Activated CD4-positive, alpha-beta T cell treated with anti-CD3 and anti-CD28 coated beads, Interleukin-2, amount 10 ng/mL, durations not matched to agents 24 days and 14 days (primary cell): ENCODE data around the gene LDHAL6B. TPM values are rescaled to one million over a fixed set of nuclear protein-coding genes. Genes with fewer than 3 reads are reported as not detected.

Source experiments
- DNase-seq: peaks from one replicate; pipeline ENCODE4 v3.0.0; 2022
- H3K27ac Mint-ChIP-seq: one replicate; pipeline ENCODE4 v1.8.0; 2022; ENCODE audit warnings: mild to moderate bottlenecking, mixed read lengths
- H3K27me3 Mint-ChIP-seq: one replicate; pipeline ENCODE4 v1.8.0; 2022; ENCODE audit warnings: mixed read lengths
- H3K36me3 Mint-ChIP-seq: one replicate; pipeline ENCODE4 v1.8.0; 2022; ENCODE audit warnings: low read depth, mild to moderate bottlenecking, mixed read lengths
- H3K4me1 Mint-ChIP-seq: one replicate; pipeline ENCODE4 v1.8.0; 2021; ENCODE audit warnings: mixed read lengths
- H3K4me3 Mint-ChIP-seq: one replicate; pipeline ENCODE4 v1.8.0; 2022; ENCODE audit warnings: mild to moderate bottlenecking, moderate library complexity, mixed read lengths
- H3K9me3 Mint-ChIP-seq: one replicate; pipeline ENCODE4 v1.8.0; 2021; ENCODE audit warnings: mixed read lengths
- intact Hi-C: fragments of 100-400 bp; cut with micrococcal nuclease; formaldehyde crosslinking; loops from one replicate; pipeline ENCODE4 v1.15.1; 2023
- total RNA-seq: library from RNA; stranded (reverse); gene quantifications from 2 replicates; pipeline ENCODE4 v1.2.3, GENCODE V29; 2022

LDHAL6B gene
- total RNA-seq, 1 donor from 2014 or later = not detected

- Mint-ChIP-seq H3K27ac (no peak overlapping the region), H3K4me3 (no peak overlapping the region), H3K4me1 (no peaks in the 10 kb centered on the region), H3K36me3 (peaks cover 41% of the 10 kb centered on the region), H3K27me3 (no peaks in the 10 kb centered on the region), H3K9me3 (no peaks in the 10 kb centered on the region)
- no peak for DNase-seq
- intact Hi-C loops = no loop called here
These were observed 16.4 kb upstream of the LDHAL6B start for GRCh38 chr15:59190291-59190690.

- no peak overlapping the region for H3K4me3 Mint-ChIP-seq
- H3K9me3 Mint-ChIP-seq = no peaks in the 10 kb centered on the region
- intact Hi-C loops = no loop called here
- H3K36me3 Mint-ChIP-seq = peaks cover 40% of the 10 kb centered on the region
- H3K27ac Mint-ChIP-seq = no peak overlapping the region
- H3K27me3 Mint-ChIP-seq = no peaks in the 10 kb centered on the region
- no peaks in the 10 kb centered on the region for H3K4me1 Mint-ChIP-seq
- DNase-seq = no peak
These were observed 14.8 kb upstream of the LDHAL6B start for GRCh38 chr15:59191855-59192237.

- Mint-ChIP-seq H3K9me3 (no peaks in the 10 kb centered on the region), H3K36me3 (peaks cover 34% of the 10 kb centered on the region), H3K4me3 (no peak overlapping the region), H3K4me1 (no peaks in the 10 kb centered on the region), H3K27ac (no peak overlapping the region), H3K27me3 (no peaks in the 10 kb centered on the region)
- intact Hi-C loops = no loop called here
- no peak for DNase-seq
These were observed 11.9 kb upstream of the LDHAL6B start for GRCh38 chr15:59194639-59195325.

GRCh38 chr15:59196416-59196815 lies 10.2 kb upstream of the LDHAL6B start:
- no peaks in the 10 kb centered on the region for H3K27me3 Mint-ChIP-seq
- no peak for DNase-seq
- intact Hi-C loops = no loop called here
- no peaks in the 10 kb centered on the region for H3K9me3 Mint-ChIP-seq
- H3K4me3 Mint-ChIP-seq = no peak overlapping the region
- no peaks in the 10 kb centered on the region for H3K4me1 Mint-ChIP-seq
- H3K27ac Mint-ChIP-seq = no peak overlapping the region
- H3K36me3 Mint-ChIP-seq = peaks cover 29% of the 10 kb centered on the region

DNA sequence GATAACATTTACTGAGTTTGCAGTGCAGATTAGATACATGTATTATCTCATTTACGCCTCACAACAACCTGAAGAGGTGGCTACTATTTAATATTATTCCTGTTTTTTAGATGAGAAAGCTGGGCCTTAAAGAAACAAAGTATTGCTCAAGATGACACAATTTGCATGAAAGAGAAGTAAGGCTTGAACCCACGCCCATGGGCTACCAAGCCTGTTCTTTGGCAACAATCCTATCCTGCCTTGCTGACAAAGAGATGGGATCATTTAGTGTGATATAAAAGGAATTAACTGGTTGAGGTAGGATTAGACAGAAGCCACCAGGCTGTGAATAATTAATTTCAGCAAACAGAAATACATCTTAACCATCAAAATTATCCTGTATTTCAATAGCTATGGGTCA lies 9.2 kb upstream of the LDHAL6B start:
- Mint-ChIP-seq H3K36me3 (peaks cover 28% of the 10 kb centered on the region), H3K4me1 (no peaks in the 10 kb centered on the region), H3K4me3 (no peak overlapping the region), H3K27me3 (no peaks in the 10 kb centered on the region), H3K9me3 (no peaks in the 10 kb centered on the region), H3K27ac (no peak overlapping the region)
- DNase-seq = no peak
- intact Hi-C loops = no loop called here

DNA sequence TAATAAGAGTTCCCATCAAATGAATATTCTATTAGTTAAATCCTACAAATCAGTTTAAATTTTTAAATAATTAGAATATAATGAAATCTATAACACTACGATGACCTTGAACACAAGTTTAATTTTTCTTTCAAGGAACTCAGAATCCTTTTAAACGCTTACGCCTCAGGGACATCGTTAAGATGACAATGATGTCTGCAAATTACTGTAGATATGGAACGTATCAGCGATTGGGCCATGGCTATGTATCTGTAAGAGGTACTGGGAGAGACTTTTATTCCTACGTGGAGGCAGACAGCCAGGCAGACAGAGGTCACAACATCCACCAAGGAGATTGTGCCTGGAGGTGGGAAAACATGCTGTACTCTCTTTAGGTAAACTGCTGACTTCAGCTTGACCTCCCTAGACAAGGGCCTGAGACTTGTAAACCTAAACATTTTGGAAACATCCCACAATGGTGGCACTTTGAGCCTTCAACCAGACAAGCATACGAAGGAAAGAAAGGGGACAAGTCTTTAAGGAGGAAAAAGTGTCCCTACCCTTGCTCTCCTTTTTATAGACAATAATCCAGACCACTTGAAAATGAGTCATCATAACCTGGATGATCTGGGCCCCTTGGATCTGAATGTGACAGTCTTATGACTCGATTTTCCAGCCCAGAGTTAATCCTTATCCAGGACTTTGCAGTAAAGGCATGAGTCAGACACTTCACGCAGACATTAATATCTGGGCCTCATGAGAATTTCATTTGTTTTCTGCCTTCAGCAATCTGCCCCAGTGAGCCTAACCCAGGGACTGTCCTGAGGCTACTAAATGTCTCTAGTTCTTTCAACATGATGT lies 6.8 kb upstream of the LDHAL6B start:
- no peak overlapping the region for H3K27ac Mint-ChIP-seq
- no peaks in the 10 kb centered on the region for H3K27me3 Mint-ChIP-seq
- DNase-seq = no peak
- H3K9me3 Mint-ChIP-seq = no peaks in the 10 kb centered on the region
- H3K4me3 Mint-ChIP-seq = no peak overlapping the region
- intact Hi-C loops = no loop called here
- H3K36me3 Mint-ChIP-seq = peaks cover 21% of the 10 kb centered on the region
- no peaks in the 10 kb centered on the region for H3K4me1 Mint-ChIP-seq

- Mint-ChIP-seq H3K36me3 (peaks cover 17% of the 10 kb centered on the region), H3K4me1 (no peaks in the 10 kb centered on the region), H3K4me3 (no peak overlapping the region), H3K27ac (no peak overlapping the region), H3K9me3 (no peaks in the 10 kb centered on the region), H3K27me3 (no peaks in the 10 kb centered on the region)
- DNase-seq = no peak
- intact Hi-C loops = no loop called here
These were observed 6.1 kb upstream of the LDHAL6B start for GRCh38 chr15:59200560-59200959.

- intact Hi-C loops = no loop called here
- DNase-seq = no peak
- H3K36me3 Mint-ChIP-seq = peaks cover 29% of the 10 kb centered on the region
- no peak overlapping the region for H3K27ac Mint-ChIP-seq
- no peak overlapping the region for H3K4me3 Mint-ChIP-seq
- no peaks in the 10 kb centered on the region for H3K9me3 Mint-ChIP-seq
- peaks cover 4% of the 10 kb centered on the region for H3K4me1 Mint-ChIP-seq
- no peaks in the 10 kb centered on the region for H3K27me3 Mint-ChIP-seq
These were observed 3.6 kb upstream of the LDHAL6B start for GRCh38 chr15:59203008-59203407.

- Mint-ChIP-seq H3K36me3 (peaks cover 34% of the 10 kb centered on the region), H3K27ac (no peak overlapping the region), H3K9me3 (no peaks in the 10 kb centered on the region), H3K4me3 (no peak overlapping the region), H3K27me3 (no peaks in the 10 kb centered on the region), H3K4me1 (peaks cover 4% of the 10 kb centered on the region)
- intact Hi-C loops = no loop called here
- DNase-seq = no peak
These were observed 3.0 kb upstream of the LDHAL6B start for GRCh38 chr15:59203657-59204056.

- DNase-seq = no peak
- Mint-ChIP-seq H3K27me3 (no peaks in the 10 kb centered on the region), H3K27ac (no peak overlapping the region), H3K36me3 (peaks cover 41% of the 10 kb centered on the region), H3K4me3 (no peak overlapping the region), H3K9me3 (no peaks in the 10 kb centered on the region), H3K4me1 (peaks cover 4% of the 10 kb centered on the region)
- intact Hi-C loops = no loop called here
These were observed 612 bp upstream of the LDHAL6B start for GRCh38 chr15:59205839-59206622.

DNA sequence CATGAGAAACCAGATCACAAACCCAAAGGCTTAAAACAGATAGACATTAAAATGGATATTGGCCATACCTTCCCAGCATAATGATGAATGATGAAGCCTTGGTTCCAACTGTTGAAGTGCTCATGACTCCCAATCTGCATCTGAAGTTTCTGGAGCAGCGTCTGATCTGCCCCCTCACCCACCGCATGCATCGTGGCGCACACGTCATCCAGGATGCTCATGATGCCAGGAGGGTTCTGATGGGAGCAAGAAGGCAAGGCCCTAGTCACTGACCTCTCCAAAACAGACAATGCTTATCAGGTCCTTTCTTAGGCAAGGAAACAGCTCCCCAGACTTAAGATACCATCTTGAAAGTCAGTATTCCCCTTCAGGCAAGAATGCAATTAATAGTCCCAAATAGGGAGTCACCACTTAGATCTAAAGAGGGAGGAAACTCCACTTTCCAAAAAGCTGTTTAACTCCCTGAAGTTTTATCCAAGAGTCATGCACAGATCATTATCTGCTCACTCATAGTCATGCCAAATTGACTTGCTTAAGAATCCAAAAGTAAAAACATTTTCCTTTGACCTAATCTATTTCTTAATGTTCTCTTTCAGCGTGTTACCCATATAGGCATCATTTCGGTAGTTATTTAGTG lies 2.1 kb downstream of the LDHAL6B start:
- Mint-ChIP-seq H3K4me1 (peaks cover 4% of the 10 kb centered on the region), H3K36me3 (peaks cover 43% of the 10 kb centered on the region), H3K27ac (no peak overlapping the region), H3K9me3 (peaks cover 4% of the 10 kb centered on the region), H3K4me3 (no peak overlapping the region), H3K27me3 (no peaks in the 10 kb centered on the region)
- DNase-seq = no peak
- intact Hi-C loops = no loop called here

DNA sequence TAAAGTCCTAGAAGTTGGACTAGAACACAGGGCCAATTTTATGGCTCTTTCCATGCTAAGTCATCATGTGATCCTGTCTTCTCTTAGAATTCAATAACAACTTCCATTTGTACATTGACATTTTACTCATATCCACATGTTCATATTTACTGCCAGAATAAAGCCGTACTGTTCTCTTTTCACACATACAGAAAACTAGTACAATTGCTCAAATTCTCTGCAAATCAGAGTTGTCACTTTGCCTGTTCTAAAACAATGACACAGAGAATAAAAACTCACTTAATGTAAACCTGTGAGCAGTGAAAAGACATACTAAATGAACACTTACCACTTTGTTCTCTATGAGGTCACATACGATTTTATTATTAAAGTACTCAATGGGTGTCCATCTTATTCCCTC lies 3.5 kb downstream of the LDHAL6B start:
- intact Hi-C loops = no loop called here
- Mint-ChIP-seq H3K27me3 (no peaks in the 10 kb centered on the region), H3K27ac (no peak overlapping the region), H3K4me1 (peaks cover 4% of the 10 kb centered on the region), H3K36me3 (peaks cover 44% of the 10 kb centered on the region), H3K4me3 (no peak overlapping the region), H3K9me3 (peaks cover 4% of the 10 kb centered on the region)
- no peak for DNase-seq

DNA sequence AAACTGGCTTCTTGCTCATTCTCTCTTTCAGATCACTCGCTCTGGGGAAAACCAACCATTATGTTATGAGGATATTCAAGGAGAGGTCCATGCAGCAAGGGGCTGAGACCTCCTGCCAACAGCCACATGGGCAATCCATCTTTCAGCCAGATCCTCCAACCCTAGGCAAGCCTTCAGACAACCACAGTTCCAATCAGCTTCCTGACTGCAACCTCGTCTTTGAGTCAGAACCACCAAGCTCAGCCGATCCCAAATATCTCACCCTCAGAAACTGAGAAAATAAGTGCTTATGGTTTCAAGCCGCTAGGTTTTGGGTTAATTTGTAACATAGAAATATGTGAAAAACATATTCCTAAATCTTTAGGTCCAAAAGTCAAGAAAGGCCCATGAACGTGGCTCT lies 10.3 kb downstream of the LDHAL6B start:
- Mint-ChIP-seq H3K4me3 (no peak overlapping the region), H3K27me3 (no peaks in the 10 kb centered on the region), H3K4me1 (peaks cover 6% of the 10 kb centered on the region), H3K36me3 (peaks cover 26% of the 10 kb centered on the region), H3K27ac (no peak overlapping the region), H3K9me3 (peaks cover under 1% of the 10 kb centered on the region)
- no peak for DNase-seq
- intact Hi-C loops = no loop called here
